Measurements from ENCODE around the gene SEC11A. TPM values are rescaled to one million over a fixed set of nuclear protein-coding genes. Genes with fewer than 3 reads are reported as not detected.

Gene SEC11A
- total and polyA plus RNA-seq, 2 donors (not counting 1 experiment from before 2014, with no cell fraction given) = 23.1 to 78.0 TPM

GRCh38 chr15:84621358-84621979, 94.5 kb downstream of the SEC11A start:
- Histone ChIP-seq H3K36me3 (replicated peaks in 1 of 2; ENCODE audit: control extremely low read depth in 1 of 2, control insufficient read depth in 1 of 2, extremely low read depth in 1 of 2, insufficient read depth in 2 of 2, low read length in 1 of 2) (peaks cover 0 to 26% of the 10 kb centered on the region in 2 experiments), H2AFZ (ENCODE audit: insufficient read depth, low read depth, low read length, poor library complexity, severe bottlenecking) (no peak overlapping the region), H3K4me3 (ENCODE audit: control extremely low read depth in 1 of 5, extremely low read depth in 1 of 5, insufficient read depth in 1 of 5, low read depth in 2 of 5, low read length in 4 of 5) (no peak overlapping the region), H3K4me1 (ENCODE audit: control insufficient read depth in 2 of 2, insufficient read depth in 2 of 2, low read length in 2 of 2) (no peaks in the 10 kb centered on the region), H3K79me2 (ENCODE audit: control insufficient read depth, insufficient read depth, low read length) (peaks cover 10% of the 10 kb centered on the region), H3K9me3 (ENCODE audit: control extremely low read depth in 1 of 3, control insufficient read depth in 2 of 3, insufficient read depth in 1 of 3, low read length in 2 of 3) (peaks cover 1 to 25% (median 20%) of the 10 kb centered on the region in 3 donors), H3K27ac (ENCODE audit: low read length in 2 of 2) (no peak overlapping the region), H3K4me2 (replicated peaks; ENCODE audit: low read depth, low read length, poor library complexity, severe bottlenecking) (no peak overlapping the region), H4K20me1 (ENCODE audit: control insufficient read depth, insufficient read depth, low read length, poor library complexity, severe bottlenecking) (no peaks in the 10 kb centered on the region), H3K27me3 (replicated peaks in 1 of 4; ENCODE audit: control extremely low read depth in 1 of 4, control insufficient read depth in 3 of 4, insufficient read depth in 4 of 4, low read length in 3 of 4) (no peaks in the 10 kb centered on the region), H3K9ac (ENCODE audit: low read length) (no peak overlapping the region)
- TF ChIP-seq EZH2 (IDR thresholded peaks at IDR 0.05; ENCODE audit: borderline replicate concordance, insufficient read depth, low read depth, low read length, poor library complexity, severe bottlenecking) = no peak
- TF ChIP-seq CTCF (IDR thresholded peaks at IDR 0.05) = no peak
- Mint-ChIP-seq H3K4me1 (peaks cover under 1% of the 10 kb centered on the region), H3K9me3 (ENCODE audit: insufficient read depth) (peaks cover 9% of the 10 kb centered on the region), H3K27ac (no peak overlapping the region), H3K4me3 (no peak overlapping the region), H3K27me3 (no peaks in the 10 kb centered on the region)
- intact Hi-C loops (cut with micrococcal nuclease) = no loop called here
- ChIA-PET POLR2A (interaction anchor here (1.4 kb wide), 1 partner anchor 10 kb away, joined by 3 read pairs; no protein-coding TSS in a partner anchor), CTCF (interaction anchor here (0.7 to 1.3 kb wide), 4 partner anchors 9 to 359 kb away, joined by 3 read pairs; no protein-coding TSS in a partner anchor)
- WGBS (ENCODE audit: insufficient coverage) = 98% methylated on average over 9 of the region's 17 CpGs
- DNase-seq (no peak), ATAC-seq (ENCODE audit: low read depth) (no peak)

GRCh38 chr15:84620626-84621025, 95.3 kb downstream of the SEC11A start:
- CTCF ChIA-PET = interaction anchor here (0.7 to 1.3 kb wide), 4 partner anchors 8 to 360 kb away, joined by 3 read pairs; no protein-coding TSS in a partner anchor
- H3K79me2 ChIP-seq (ENCODE audit: control insufficient read depth, insufficient read depth, low read length) = peaks cover 11% of the 10 kb centered on the region
- 98% methylated on average over 5 of the region's 8 CpGs for WGBS (ENCODE audit: insufficient coverage)

More at GRCh38 chr15:84620626-84621025, 95.3 kb downstream of the SEC11A start:
- no peak overlapping the region for H2AFZ ChIP-seq (ENCODE audit: insufficient read depth, low read depth, low read length, poor library complexity, severe bottlenecking)
- no peaks in the 10 kb centered on the region for H3K27me3 ChIP-seq (replicated peaks in 1 of 4; ENCODE audit: control extremely low read depth in 1 of 4, control insufficient read depth in 3 of 4, insufficient read depth in 4 of 4, low read length in 3 of 4)
- H3K9me3 ChIP-seq (ENCODE audit: control extremely low read depth in 1 of 3, control insufficient read depth in 2 of 3, insufficient read depth in 1 of 3, low read length in 2 of 3) = peaks cover 1 to 25% (median 20%) of the 10 kb centered on the region in 3 donors
- peaks cover 0 to 26% of the 10 kb centered on the region in 2 experiments for H3K36me3 ChIP-seq (replicated peaks in 1 of 2; ENCODE audit: control extremely low read depth in 1 of 2, control insufficient read depth in 1 of 2, extremely low read depth in 1 of 2, insufficient read depth in 2 of 2, low read length in 1 of 2)
- H3K4me3 Mint-ChIP-seq = no peak overlapping the region
- peaks cover 4% of the 10 kb centered on the region for H3K4me1 Mint-ChIP-seq
- no peak overlapping the region for H3K9ac ChIP-seq (ENCODE audit: low read length)
- no peak for DNase-seq
- no peak overlapping the region for H3K27ac Mint-ChIP-seq
- intact Hi-C loops (cut with micrococcal nuclease) = no loop called here
- ATAC-seq (ENCODE audit: low read depth) = no peak
- POLR2A ChIA-PET = no interaction called here
- H3K27me3 Mint-ChIP-seq = no peaks in the 10 kb centered on the region
- H3K4me3 ChIP-seq (ENCODE audit: control extremely low read depth in 1 of 5, extremely low read depth in 1 of 5, insufficient read depth in 1 of 5, low read depth in 2 of 5, low read length in 4 of 5) = no peak overlapping the region
- H3K9me3 Mint-ChIP-seq (ENCODE audit: insufficient read depth) = peaks cover 9% of the 10 kb centered on the region
- no peaks in the 10 kb centered on the region for H4K20me1 ChIP-seq (ENCODE audit: control insufficient read depth, insufficient read depth, low read length, poor library complexity, severe bottlenecking)
- no peaks in the 10 kb centered on the region for H3K4me1 ChIP-seq (ENCODE audit: control insufficient read depth in 2 of 2, insufficient read depth in 2 of 2, low read length in 2 of 2)
- TF ChIP-seq EZH2 (IDR thresholded peaks at IDR 0.05; ENCODE audit: borderline replicate concordance, insufficient read depth, low read depth, low read length, poor library complexity, severe bottlenecking) = no peak
- no peak overlapping the region for H3K4me2 ChIP-seq (replicated peaks; ENCODE audit: low read depth, low read length, poor library complexity, severe bottlenecking)
- H3K27ac ChIP-seq (ENCODE audit: low read length in 2 of 2) = no peak overlapping the region

Other genes starting within 250 kb of the SEC11A start
- gene ZSCAN2, start 115.1 kb downstream of the SEC11A start, total RNA-seq = 16.2 and 18.6 TPM in 2 replicates
- gene ZSCAN2, start 115.1 kb downstream of the SEC11A start, polyA plus RNA-seq = 5.6 and 9.9 TPM in 2 replicates
- gene WDR73, start 61.9 kb downstream of the SEC11A start, total RNA-seq = 42.7 and 43.4 TPM in 2 replicates
- gene WDR73, start 61.9 kb downstream of the SEC11A start, polyA plus RNA-seq = 20.4 and 21.0 TPM in 2 replicates
- gene NMB, start 57.9 kb downstream of the SEC11A start, total RNA-seq = 3.0 and 5.0 TPM in 2 replicates
- 1.4 and 2.3 TPM in 2 replicates for gene NMB, start 57.9 kb downstream of the SEC11A start, polyA plus RNA-seq
- 59.5 and 64.4 TPM in 2 replicates for gene ZNF592, start 32.5 kb upstream of the SEC11A start, total RNA-seq
- gene ZNF592, start 32.5 kb upstream of the SEC11A start, polyA plus RNA-seq = 35.8 and 37.4 TPM in 2 replicates
- gene ALPK3, start 101.2 kb upstream of the SEC11A start, total RNA-seq = 0.15 and 0.24 TPM in 2 replicates
- gene ALPK3, start 101.2 kb upstream of the SEC11A start, polyA plus RNA-seq = 0.04 and 0.07 TPM in 2 replicates
- not detected in 2 replicates for gene SLC28A1, start 168.5 kb upstream of the SEC11A start, total RNA-seq
- gene SLC28A1, start 168.5 kb upstream of the SEC11A start, polyA plus RNA-seq = not detected in 2 replicates